ENCODE measurements around the gene LDLRAP1.

- TF ChIP-seq CTCF (IDR thresholded peaks at IDR 0.05): no peak
- TF ChIP-seq POLR2AphosphoS5 (IDR thresholded peaks at IDR 0.05; ENCODE audit: insufficient read depth in 1 of 2, low read depth in 1 of 2): no peak
- no peak for TF ChIP-seq POLR2A (IDR thresholded peaks at IDR 0.05)
These were observed 72.2 kb downstream of the LDLRAP1 start for GRCh38 chr1:25615563-25616094.

Data from vagina (tissue), 2 donors.